Peyer's patch (tissue), 4 donors: ENCODE data around the gene CDC14A.

Experiments
- CTCF ChIP-seq, 6 experiments: fragments of 450-650 bp in 4 of 6; fragments of 200-600 bp in 2 of 6; sonication (generic) in 1 of 6; IDR thresholded peaks; one replicate each; pipeline ENCODE4 v1.5.1; 2017 to 2019; ENCODE audit warnings: antibody characterized with exemption in 6 of 6, mild to moderate bottlenecking in 3 of 6, moderate library complexity in 1 of 6
- POLR2A ChIP-seq, 2 donors: fragments of 450-650 bp; IDR thresholded peaks; one replicate each; pipeline ENCODE4 v1.5.1; 2017; ENCODE audit warnings: antibody characterized with exemption in 2 of 2, mild to moderate bottlenecking in 2 of 2, moderate library complexity in 2 of 2

- TF ChIP-seq CTCF (IDR thresholded peaks at IDR 0.05) (no peak), POLR2A (IDR thresholded peaks at IDR 0.05) (no peak)
These were observed 96.1 kb downstream of the CDC14A start for GRCh38 chr1:100448366-100448765.
